ENCODE data around the gene TCHHL1.
"Not testable (repeated sequence)": the region's sequence is repeated elsewhere in the genome, so short reads cannot be mapped to it uniquely, and the experiment has no call there.

Gene TCHHL1

DNA sequence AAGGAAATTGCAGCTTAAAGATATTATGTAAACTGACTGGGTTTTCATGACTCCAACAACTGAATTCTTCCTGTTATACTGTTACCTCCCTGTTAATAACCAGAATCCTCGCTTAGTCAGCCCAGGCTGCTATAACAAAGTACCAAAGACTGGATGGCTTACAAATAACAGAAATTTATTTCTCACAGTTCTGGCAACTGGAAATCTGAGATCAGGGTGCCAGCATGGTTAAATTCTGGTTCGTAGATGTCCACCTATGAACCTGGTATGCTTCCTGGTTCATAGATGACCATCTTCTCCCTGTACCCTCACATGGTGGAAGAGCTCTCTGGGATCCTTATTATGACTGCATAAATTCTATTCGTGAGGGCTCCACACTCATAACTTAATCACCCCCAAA lies 8.1 kb upstream of the TCHHL1 start:
- no peak for DNase-seq (ENCODE audit: low read depth)
- TF ChIP-seq, protein P1, sequence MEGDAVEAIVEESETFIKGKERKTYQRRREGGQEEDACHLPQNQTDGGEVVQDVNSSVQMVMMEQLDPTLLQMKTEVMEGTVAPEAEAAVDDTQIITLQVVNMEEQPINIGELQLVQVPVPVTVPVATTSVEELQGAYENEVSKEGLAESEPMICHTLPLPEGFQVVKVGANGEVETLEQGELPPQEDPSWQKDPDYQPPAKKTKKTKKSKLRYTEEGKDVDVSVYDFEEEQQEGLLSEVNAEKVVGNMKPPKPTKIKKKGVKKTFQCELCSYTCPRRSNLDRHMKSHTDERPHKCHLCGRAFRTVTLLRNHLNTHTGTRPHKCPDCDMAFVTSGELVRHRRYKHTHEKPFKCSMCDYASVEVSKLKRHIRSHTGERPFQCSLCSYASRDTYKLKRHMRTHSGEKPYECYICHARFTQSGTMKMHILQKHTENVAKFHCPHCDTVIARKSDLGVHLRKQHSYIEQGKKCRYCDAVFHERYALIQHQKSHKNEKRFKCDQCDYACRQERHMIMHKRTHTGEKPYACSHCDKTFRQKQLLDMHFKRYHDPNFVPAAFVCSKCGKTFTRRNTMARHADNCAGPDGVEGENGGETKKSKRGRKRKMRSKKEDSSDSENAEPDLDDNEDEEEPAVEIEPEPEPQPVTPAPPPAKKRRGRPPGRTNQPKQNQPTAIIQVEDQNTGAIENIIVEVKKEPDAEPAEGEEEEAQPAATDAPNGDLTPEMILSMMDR (IDR thresholded peaks at IDR 0.05; ENCODE audit: low read depth, low read length, missing control alignments), result no peak
- in situ Hi-C loops (cut with HindIII; ENCODE audit: low sequenced_read_pairs), result no loop called here
- no peak overlapping the region for H3K4me3 ChIP-seq (ENCODE audit: low read depth, low read length)

- in situ Hi-C loops (cut with HindIII; ENCODE audit: low sequenced_read_pairs), result no loop called here
- TF ChIP-seq, protein P1 (IDR thresholded peaks at IDR 0.05; ENCODE audit: low read depth, low read length, missing control alignments), result no peak
Measured at GRCh38 chr1:152086760-152087159, 2.1 kb downstream of the TCHHL1 start.

GRCh38 chr1:152084853-152085252 lies 4.0 kb downstream of the TCHHL1 start:
- TF ChIP-seq, protein P1 (IDR thresholded peaks at IDR 0.05; ENCODE audit: low read depth, low read length, missing control alignments), result no peak
- no peak overlapping the region for H3K4me3 ChIP-seq (ENCODE audit: low read depth, low read length)
- no peak for DNase-seq (ENCODE audit: low read depth)
- in situ Hi-C loops (cut with HindIII; ENCODE audit: low sequenced_read_pairs), result no loop called here

More at GRCh38 chr1:152086760-152087159, 2.1 kb downstream of the TCHHL1 start:
- H3K4me3 ChIP-seq (ENCODE audit: low read depth, low read length), result no peak overlapping the region
- no peak for DNase-seq (ENCODE audit: low read depth)

DNA sequence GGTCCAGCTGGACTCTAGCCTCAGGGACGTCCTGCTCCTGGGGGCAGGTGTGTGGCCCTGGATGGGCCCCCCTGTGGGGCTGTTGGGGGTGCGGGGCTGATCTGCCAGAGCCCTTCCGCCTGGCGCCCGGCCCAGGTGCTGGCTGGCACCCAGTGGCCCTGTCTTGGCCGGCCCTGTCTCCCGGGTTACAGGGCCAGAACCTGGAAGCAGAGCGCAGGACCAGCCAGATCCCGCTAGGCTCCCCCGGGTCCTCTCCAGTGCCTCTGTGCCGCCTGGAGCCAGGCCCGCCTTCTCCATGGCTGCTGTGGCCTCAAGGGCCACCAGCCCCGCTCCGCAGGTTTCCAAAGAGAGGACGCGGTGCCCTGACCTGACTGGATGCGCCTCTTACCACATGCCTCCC lies 7.8 kb downstream of the TCHHL1 start:
- DNase-seq (ENCODE audit: low read depth); in situ Hi-C loops (cut with HindIII; ENCODE audit: low sequenced_read_pairs); H3K4me3 ChIP-seq (ENCODE audit: low read depth, low read length): not testable (repeated sequence)

GRCh38 chr1:152080494-152080893 lies 8.4 kb downstream of the TCHHL1 start:
- in situ Hi-C loops (cut with HindIII; ENCODE audit: low sequenced_read_pairs); H3K4me3 ChIP-seq (ENCODE audit: low read depth, low read length); DNase-seq (ENCODE audit: low read depth): not testable (repeated sequence)

GRCh38 chr1:152078831-152079441 lies 9.9 kb downstream of the TCHHL1 start:
- H3K4me3 ChIP-seq (ENCODE audit: low read depth, low read length), result no peak overlapping the region
- no peak for DNase-seq (ENCODE audit: low read depth)
- in situ Hi-C loops (cut with HindIII; ENCODE audit: low sequenced_read_pairs), result no loop called here
- TF ChIP-seq, protein P1 (IDR thresholded peaks at IDR 0.05; ENCODE audit: low read depth, low read length, missing control alignments), result no peak

DNA sequence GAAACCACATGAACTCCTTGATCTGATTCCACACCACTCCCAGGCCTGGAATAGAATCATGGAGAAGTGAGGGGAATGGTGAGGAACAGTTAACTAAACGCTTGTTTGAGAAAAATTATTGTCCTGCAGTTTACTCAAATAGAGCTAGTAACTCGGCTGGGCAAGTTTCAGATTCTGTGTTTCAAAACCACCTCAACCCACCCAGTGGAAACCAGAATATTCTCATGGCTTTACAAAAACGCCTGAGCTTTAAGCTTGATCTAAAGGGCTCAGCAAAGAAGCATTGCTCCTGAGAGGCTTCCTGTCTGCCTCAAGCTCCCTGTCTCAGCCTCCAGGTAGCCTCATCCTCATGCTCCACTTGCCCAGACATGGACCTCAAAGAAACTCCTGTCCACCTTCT lies 16.6 kb downstream of the TCHHL1 start:
- in situ Hi-C loops (cut with HindIII; ENCODE audit: low sequenced_read_pairs), result no loop called here
- no peak overlapping the region for H3K4me3 ChIP-seq (ENCODE audit: low read depth, low read length)
- DNase-seq (ENCODE audit: low read depth), result no peak
- TF ChIP-seq, protein P1 (IDR thresholded peaks at IDR 0.05; ENCODE audit: low read depth, low read length, missing control alignments), result no peak

GRCh38 chr1:152071123-152071522 lies 17.7 kb downstream of the TCHHL1 start:
- H3K4me3 ChIP-seq (ENCODE audit: low read depth, low read length), result no peak overlapping the region
- TF ChIP-seq, protein P1 (IDR thresholded peaks at IDR 0.05; ENCODE audit: low read depth, low read length, missing control alignments), result no peak
- no peak for DNase-seq (ENCODE audit: low read depth)
- in situ Hi-C loops (cut with HindIII; ENCODE audit: low sequenced_read_pairs), result no loop called here

All from astrocyte of the cerebellum (primary cell).